ENCODE results near the gene MROH2A.

Gene MROH2A

GRCh38 chr2:233807215-233807865 lies 29.2 kb downstream of the MROH2A start:
- no peak for ATAC-seq
- no peak for TF ChIP-seq BACH2 (CRISPR knock-in tag; IDR thresholded peaks at IDR 0.05; ENCODE audit: borderline replicate concordance)
- TF ChIP-seq SNAI2 (CRISPR knock-in tag; IDR thresholded peaks at IDR 0.05) = no peak
- no peak for TF ChIP-seq TCF4 (CRISPR knock-in tag; IDR thresholded peaks at IDR 0.05; ENCODE audit: borderline replicate concordance)
- TF ChIP-seq ZFP3 (CRISPR knock-in tag; IDR thresholded peaks at IDR 0.05) = no peak
- TF ChIP-seq CREB5 (CRISPR knock-in tag; IDR thresholded peaks at IDR 0.05; ENCODE audit: low read depth) = no peak
- no peak for TF ChIP-seq RARB (CRISPR knock-in tag; IDR thresholded peaks at IDR 0.05)
- no peak for TF ChIP-seq ZNF565 (CRISPR knock-in tag; conservative IDR thresholded peaks at IDR 0.05; ENCODE audit: low read depth)
- no peak for TF ChIP-seq ESRRG (CRISPR knock-in tag; IDR thresholded peaks at IDR 0.05)
- no peak for TF ChIP-seq ISL1 (CRISPR knock-in tag; IDR thresholded peaks at IDR 0.05)
- TF ChIP-seq ZC3H10 (CRISPR knock-in tag; IDR thresholded peaks at IDR 0.05) = no peak
- TF ChIP-seq CSDC2 (CRISPR knock-in tag; IDR thresholded peaks at IDR 0.05) = no peak
- no peak for TF ChIP-seq GLIS3 (CRISPR knock-in tag; IDR thresholded peaks at IDR 0.05)
- no peak for TF ChIP-seq ARNTL (CRISPR knock-in tag; IDR thresholded peaks at IDR 0.05; ENCODE audit: borderline replicate concordance, low read depth)

- TF ChIP-seq GLIS3 (CRISPR knock-in tag; IDR thresholded peaks at IDR 0.05) (no peak), CSDC2 (CRISPR knock-in tag; IDR thresholded peaks at IDR 0.05) (no peak), OSR1 (CRISPR knock-in tag; IDR thresholded peaks at IDR 0.05) (no peak), ZFP30 (CRISPR knock-in tag; IDR thresholded peaks at IDR 0.05) (no peak), CSRNP3 (CRISPR knock-in tag; IDR thresholded peaks at IDR 0.05) (no peak), PATZ1 (CRISPR knock-in tag; IDR thresholded peaks at IDR 0.05; ENCODE audit: borderline replicate concordance) (no peak), SNAI2 (CRISPR knock-in tag; IDR thresholded peaks at IDR 0.05) (no peak), ISL1 (CRISPR knock-in tag; IDR thresholded peaks at IDR 0.05) (no peak), TOX (CRISPR knock-in tag; IDR thresholded peaks at IDR 0.05; ENCODE audit: borderline replicate concordance) (no peak), BACH2 (CRISPR knock-in tag; IDR thresholded peaks at IDR 0.05; ENCODE audit: borderline replicate concordance) (no peak), ZNF8 (CRISPR knock-in tag; IDR thresholded peaks at IDR 0.05) (no peak), ESRRG (CRISPR knock-in tag; IDR thresholded peaks at IDR 0.05) (no peak), PPARA (CRISPR knock-in tag; IDR thresholded peaks at IDR 0.05; ENCODE audit: borderline replicate concordance) (no peak), RARB (CRISPR knock-in tag; IDR thresholded peaks at IDR 0.05) (no peak), ZFP3 (CRISPR knock-in tag; IDR thresholded peaks at IDR 0.05) (no peak), TSHZ2 (CRISPR knock-in tag; IDR thresholded peaks at IDR 0.05) (no peak), POU6F1 (CRISPR knock-in tag; IDR thresholded peaks at IDR 0.05; ENCODE audit: borderline replicate concordance, low read depth) (no peak), ZNF70 (CRISPR knock-in tag; IDR thresholded peaks at IDR 0.05) (no peak), ARNTL (CRISPR knock-in tag; IDR thresholded peaks at IDR 0.05; ENCODE audit: borderline replicate concordance, low read depth) (no peak), ZC3H10 (CRISPR knock-in tag; IDR thresholded peaks at IDR 0.05) (no peak)
- no peak for ATAC-seq
Observed at GRCh38 chr2:233807966-233808935, 30.1 kb downstream of the MROH2A start.

All from SK-N-SH treated with all-trans-retinoic acid at 6 μM for 48 hours (cell line).